Motor neuron (in vitro differentiated cells): ENCODE data around the gene EPB41L2. TPM values are rescaled to one million over a fixed set of nuclear protein-coding genes. Genes with fewer than 3 reads are reported as not detected.

Source experiments
- ATAC-seq, 8 experiments: fragments of 200-7000 bp; cut with Tn5 transposase; replicated peaks in 6 of 8; 2 replicates each; pipeline ENCODE4 v1.8.0; 2021; ENCODE audit warnings: mild to moderate bottlenecking in 8 of 8, moderate library complexity in 8 of 8
- H3K27ac ChIP-seq, 2 donors: fragments of 250-450 bp; sonication (Bioruptor Pico); 2 replicates each; pipeline ENCODE4 v1.9.0; 2021; ENCODE audit warnings: antibody characterized with exemption in 2 of 2, mild to moderate bottlenecking in 2 of 2, moderate library complexity in 1 of 2
- H3K4me1 ChIP-seq, 2 donors: fragments of 250-450 bp; sonication (Bioruptor Pico); replicated peaks in 1 of 2; 2 replicates each; pipeline ENCODE4 v1.6.1; 2021; ENCODE audit warnings: antibody characterized with exemption in 2 of 2, mild to moderate bottlenecking in 2 of 2, moderate library complexity in 1 of 2
- H3K4me3 ChIP-seq, 5 donors: fragments of 250-450 bp; sonication (Bioruptor Pico); 2 replicates each; pipeline ENCODE4 v1.9.0; 2021; ENCODE audit warnings: antibody characterized with exemption in 5 of 5, mild to moderate bottlenecking in 5 of 5, moderate library complexity in 4 of 5
- WGBS, 10 experiments: fragments of 450-650 bp; shearing (Covaris generic); methylation state at CpG; one replicate each; pipeline ENCODE4 v1.0.0; 2022; 5-methylcytosine and 5-hydroxymethylcytosine counted together
- in situ Hi-C, 9 experiments: fragments of 400-800 bp; cut with MboI; loops; one replicate each; pipeline ENCODE4 v1.15.0; 2021; ENCODE audit warnings: low sequenced_read_pairs in 9 of 9, low pct_unique_long_range_greater_than_20kb in 2 of 9; ENCODE audit not compliant: unreplicated experiment in 9 of 9
- total RNA-seq, 8 experiments: library from RNA; unstranded; fragments of 300-600 nt; gene quantifications; 2 replicates each; pipeline versions ENCODE4 v1.2.3 to v1.2.4, GENCODE V29; 2022

Gene EPB41L2
- total RNA-seq, 8 experiments from 2014 or later, result 17.0 to 135 (median 34.5) TPM

DNA sequence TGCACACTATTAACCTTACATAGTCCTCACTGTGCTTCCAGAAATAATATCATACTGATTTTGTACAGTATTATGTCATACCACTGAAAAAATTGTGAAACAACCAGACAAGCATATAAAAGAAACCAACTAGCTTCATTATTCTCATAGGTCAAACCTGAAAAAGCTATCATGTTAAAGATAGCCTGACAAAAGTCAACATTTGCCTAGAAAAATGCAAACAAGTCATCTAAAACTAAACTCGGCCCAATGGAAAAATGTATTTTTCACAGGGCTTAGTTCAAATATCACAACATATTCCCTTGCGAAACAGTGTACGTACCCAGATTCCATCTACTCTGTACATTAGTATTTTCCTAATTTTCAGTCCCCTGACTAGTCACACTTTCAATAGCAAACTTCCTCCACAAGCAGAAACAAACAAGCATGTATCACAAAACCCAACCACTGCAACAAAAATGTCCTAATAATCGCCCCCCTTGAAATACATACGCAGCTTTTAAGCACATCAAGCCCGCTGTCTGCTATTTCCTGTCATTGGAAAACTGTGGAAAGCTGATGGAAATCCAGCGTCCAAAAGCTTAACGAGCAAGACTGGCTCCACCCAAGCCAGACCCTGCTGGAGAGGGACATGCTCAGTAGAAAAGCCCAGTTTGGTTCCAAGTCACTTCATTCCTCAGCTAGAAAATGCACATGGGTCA, 93.1 kb downstream of the EPB41L2 start:
- H3K4me1 ChIP-seq, result peaks cover 6 to 9% of the 10 kb centered on the region in 2 donors
- in situ Hi-C loops, result no loop called here
- ATAC-seq, result peak in 3 of 8 experiments; percentile 10 to 51 (median 31)
- no peak overlapping the region for H3K27ac ChIP-seq
- 0 to 90% (median 83%) methylated on average over 3 to 8 of the region's 8 CpGs; no CpG with 5 or more reads in 1 of the 10 experiments for WGBS, 10 experiments
- no peak overlapping the region for H3K4me3 ChIP-seq

DNA sequence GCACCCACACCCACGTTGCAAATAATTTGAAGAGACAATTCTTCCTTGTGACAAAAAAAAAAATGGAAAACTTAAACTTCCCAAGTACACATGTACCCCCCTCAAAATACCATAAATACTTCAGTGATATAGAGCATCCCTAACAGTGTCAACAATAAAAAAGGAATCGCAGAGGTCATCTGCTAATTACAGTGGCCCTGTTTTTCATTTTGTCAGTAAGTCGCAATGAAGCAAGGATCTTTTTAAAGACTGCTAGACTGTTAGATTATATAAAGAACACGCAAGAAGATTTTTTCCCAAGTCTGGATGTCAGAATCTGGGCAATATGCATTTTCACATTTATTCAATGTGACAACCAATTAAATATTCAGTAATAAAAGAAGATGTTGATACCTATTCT, 93.9 kb downstream of the EPB41L2 start:
- WGBS, 10 experiments, result 13 to 100% (median 77%) methylated on average over 1 to 4 of the region's 4 CpGs
- in situ Hi-C loops, result no loop called here
- Histone ChIP-seq H3K4me3 (no peak overlapping the region), H3K27ac (no peak overlapping the region), H3K4me1 (peaks cover 6 to 9% of the 10 kb centered on the region in 2 donors)
- ATAC-seq, result no peak

- WGBS, 10 experiments, result 13 to 100% (median 88%) methylated on average over 1 to 4 of the region's 4 CpGs; no CpG with 5 or more reads in 1 of the 10 experiments
- in situ Hi-C loops, result no loop called here
- H3K4me1 ChIP-seq, result peaks cover 6 to 9% of the 10 kb centered on the region in 2 donors
- no peak overlapping the region for H3K4me3 ChIP-seq
- H3K27ac ChIP-seq, result no peak overlapping the region
- ATAC-seq, result no peak
Observed at GRCh38 chr6:130968476-130968875, 94.6 kb downstream of the EPB41L2 start.

GRCh38 chr6:130967502-130968445, 95.3 kb downstream of the EPB41L2 start:
- WGBS, 10 experiments, result 37 to 100% (median 81%) methylated on average over 2 to 7 of the region's 7 CpGs; no CpG with 5 or more reads in 1 of the 10 experiments
- Histone ChIP-seq H3K27ac (no peak overlapping the region), H3K4me1 (peaks cover 6 to 9% of the 10 kb centered on the region in 2 donors), H3K4me3 (no peak overlapping the region)
- in situ Hi-C loops, result no loop called here
- peak in 3 of 8 experiments; percentile 27 to 38 (median 32) for ATAC-seq

- WGBS, 10 experiments, result 0 to 94% (median 67%) methylated on average over 1 to 7 of the region's 8 CpGs; no CpG with 5 or more reads in 3 of the 10 experiments
- Histone ChIP-seq H3K4me3 (no peak overlapping the region), H3K27ac (no peak overlapping the region), H3K4me1 (peaks cover 6 to 9% of the 10 kb centered on the region in 2 donors)
- peak in 3 of 8 experiments; percentile 53 to 78 (median 69) for ATAC-seq
- in situ Hi-C loops, result no loop called here
Observed at GRCh38 chr6:130966344-130966980, 96.6 kb downstream of the EPB41L2 start.

GRCh38 chr6:130965656-130966055, 97.4 kb downstream of the EPB41L2 start:
- ATAC-seq, result peak in 1 of 8 experiments; percentile 20
- peaks cover 6 to 9% of the 10 kb centered on the region in 2 donors for H3K4me1 ChIP-seq
- H3K27ac ChIP-seq, result no peak overlapping the region
- H3K4me3 ChIP-seq, result no peak overlapping the region
- in situ Hi-C loops, result no loop called here

- no peak overlapping the region for H3K27ac ChIP-seq
- in situ Hi-C loops, result no loop called here
- WGBS, 10 experiments, result 59 to 100% (median 78%) methylated on average over 1 to 5 of the region's 5 CpGs
- H3K4me1 ChIP-seq, result peaks cover 6 to 9% of the 10 kb centered on the region in 2 donors
- H3K4me3 ChIP-seq, result no peak overlapping the region
- ATAC-seq, result no peak
Observed at GRCh38 chr6:130964808-130965604, 98.0 kb downstream of the EPB41L2 start.

- in situ Hi-C loops, result no loop called here
- peaks cover 6 to 9% of the 10 kb centered on the region in 2 donors for H3K4me1 ChIP-seq
- no peak for ATAC-seq
- no peak overlapping the region for H3K27ac ChIP-seq
- WGBS, 10 experiments, result 67 to 100% (median 100%) methylated on average over 1 to 2 of the region's 2 CpGs; no CpG with 5 or more reads in 1 of the 10 experiments
- no peak overlapping the region for H3K4me3 ChIP-seq
Observed at GRCh38 chr6:130964289-130964688, 98.8 kb downstream of the EPB41L2 start.

DNA sequence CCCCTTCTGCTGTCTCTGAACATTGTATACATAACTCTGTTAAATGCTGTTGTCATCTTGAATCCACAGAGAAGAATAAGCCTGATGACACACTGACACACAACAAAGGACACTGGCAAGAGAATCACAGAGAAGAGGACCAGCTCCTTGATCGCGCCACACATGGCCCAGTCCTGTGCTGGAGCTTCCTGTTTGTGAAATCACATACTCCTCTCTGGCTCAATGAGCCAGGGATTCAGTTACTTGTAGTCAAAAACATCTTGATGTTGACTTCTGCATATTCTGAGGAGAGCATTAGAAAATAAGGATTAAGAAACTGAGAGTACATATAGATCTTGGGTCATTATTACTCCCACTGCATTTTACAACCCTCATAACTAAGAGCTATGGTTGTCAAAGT, 100.1 kb downstream of the EPB41L2 start:
- Histone ChIP-seq H3K4me3 (no peak overlapping the region), H3K4me1 (peaks cover 6 to 9% of the 10 kb centered on the region in 2 donors), H3K27ac (no peak overlapping the region)
- in situ Hi-C loops, result no loop called here
- no peak for ATAC-seq
- 20 to 100% (median 71%) methylated on average over 1 to 2 of the region's 2 CpGs; no CpG with 5 or more reads in 4 of the 10 experiments for WGBS, 10 experiments

DNA sequence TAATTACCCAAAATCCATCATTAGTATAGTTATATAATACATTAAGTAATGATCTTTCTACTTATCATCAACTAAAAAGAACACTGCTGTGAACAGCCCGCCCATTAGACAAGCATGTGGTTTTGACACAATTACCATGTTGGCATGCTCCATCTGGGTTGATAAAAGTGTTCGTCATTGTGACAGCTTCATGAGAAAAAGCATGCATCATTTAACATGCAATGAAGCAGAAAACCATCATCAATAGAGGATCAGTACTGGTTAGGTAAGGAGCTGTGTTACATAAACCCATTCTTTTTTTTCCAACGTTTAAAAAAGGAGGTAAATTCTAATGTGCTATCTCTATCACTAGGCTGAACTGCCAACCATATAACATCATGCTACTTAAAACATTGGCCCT, 101.9 kb downstream of the EPB41L2 start:
- Histone ChIP-seq H3K4me3 (no peak overlapping the region), H3K4me1 (no peaks in the 10 kb centered on the region), H3K27ac (no peak overlapping the region)
- 33 to 85% (median 62%) methylated on average over 1 to 3 of the region's 3 CpGs; no CpG with 5 or more reads in 1 of the 10 experiments for WGBS, 10 experiments
- in situ Hi-C loops, result no loop called here
- ATAC-seq, result peak in 2 of 8 experiments; percentile 18 to 26

GRCh38 chr6:130959951-130960350, 103.1 kb downstream of the EPB41L2 start:
- H3K4me1 ChIP-seq, result no peaks in the 10 kb centered on the region
- 100% methylated on average over 1 of the region's 1 CpG; no CpG with 5 or more reads in 5 of the 10 experiments for WGBS, 10 experiments
- in situ Hi-C loops, result no loop called here
- H3K27ac ChIP-seq, result no peak overlapping the region
- H3K4me3 ChIP-seq, result no peak overlapping the region
- ATAC-seq, result no peak

DNA sequence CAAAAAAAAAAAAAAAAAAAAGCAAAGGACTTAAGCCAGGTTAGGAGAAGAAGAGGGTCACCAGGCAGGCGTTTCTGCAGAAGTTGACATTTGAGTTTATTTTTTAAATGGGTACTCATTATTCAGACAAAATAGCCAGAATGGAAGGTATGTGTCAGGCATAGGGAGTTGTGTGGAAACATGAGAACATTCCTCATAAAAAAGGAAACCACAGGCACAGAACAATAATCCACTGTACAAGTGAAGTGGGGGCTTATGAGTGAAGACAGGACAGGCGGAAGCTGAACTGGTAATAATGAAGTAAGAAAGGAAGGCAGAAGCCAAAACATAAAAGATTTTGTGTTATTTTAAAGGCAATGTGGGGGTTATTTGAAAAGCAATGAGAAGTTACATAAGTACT, 104.6 kb downstream of the EPB41L2 start:
- Histone ChIP-seq H3K27ac (no peak overlapping the region), H3K4me3 (no peak overlapping the region), H3K4me1 (no peaks in the 10 kb centered on the region)
- no peak for ATAC-seq
- in situ Hi-C loops, result no loop called here
- 69 to 100% (median 95%) methylated on average over 1 to 2 of the region's 2 CpGs; no CpG with 5 or more reads in 1 of the 10 experiments for WGBS, 10 experiments
